Urinary bladder (tissue), 4 donors: Measurements from ENCODE around the gene TRIM8. TPM values are rescaled to one million over a fixed set of nuclear protein-coding genes. Genes with fewer than 3 reads are reported as not detected.

ENCODE experiments used
- DNase-seq: peaks from one replicate; pipeline ENCODE4 v3.0.0-alpha.2; 2015; ENCODE audit errors: extremely low spot score
- H3K27ac ChIP-seq: one replicate; pipeline ENCODE4 v1.5.1; 2013; ENCODE audit warnings: low read depth, mild to moderate bottlenecking, moderate library complexity
- H3K36me3 ChIP-seq: one replicate; pipeline ENCODE4 v1.6.1; 2013; ENCODE audit warnings: mild to moderate bottlenecking, moderate library complexity; ENCODE audit not compliant: insufficient read depth
- H3K4me1 ChIP-seq: one replicate; pipeline ENCODE4 v1.6.1; 2013; ENCODE audit warnings: mild to moderate bottlenecking, moderate library complexity; ENCODE audit not compliant: insufficient read depth
- H3K4me3 ChIP-seq: one replicate; pipeline ENCODE4 v1.5.1; 2013; ENCODE audit warnings: low read depth, low read length
- WGBS: extraction: QIAGEN DNeasy Blood & Tissue Kit; methylation state at CpG from one replicate; pipeline ENCODE4 v1.1.7; 2013; 5-methylcytosine and 5-hydroxymethylcytosine counted together
- polyA plus RNA-seq: library from polyadenylated mRNA; stranded (reverse); fragments of 200-250 nt; gene quantifications from one replicate; pipeline ENCODE4 v1.2.3, GENCODE V29; 2013
- total RNA-seq: library from RNA; depleted of rRNA; stranded (reverse); fragments of >200 nt; gene quantifications from one replicate; pipeline ENCODE4 v1.2.3, GENCODE V29; 2014
- donor health status: healthy with polysubstance abuse.
- donor health status: healthy.

The TRIM8 gene
- total and polyA plus RNA-seq, 2 donors = 35.5 to 116 TPM

DNA sequence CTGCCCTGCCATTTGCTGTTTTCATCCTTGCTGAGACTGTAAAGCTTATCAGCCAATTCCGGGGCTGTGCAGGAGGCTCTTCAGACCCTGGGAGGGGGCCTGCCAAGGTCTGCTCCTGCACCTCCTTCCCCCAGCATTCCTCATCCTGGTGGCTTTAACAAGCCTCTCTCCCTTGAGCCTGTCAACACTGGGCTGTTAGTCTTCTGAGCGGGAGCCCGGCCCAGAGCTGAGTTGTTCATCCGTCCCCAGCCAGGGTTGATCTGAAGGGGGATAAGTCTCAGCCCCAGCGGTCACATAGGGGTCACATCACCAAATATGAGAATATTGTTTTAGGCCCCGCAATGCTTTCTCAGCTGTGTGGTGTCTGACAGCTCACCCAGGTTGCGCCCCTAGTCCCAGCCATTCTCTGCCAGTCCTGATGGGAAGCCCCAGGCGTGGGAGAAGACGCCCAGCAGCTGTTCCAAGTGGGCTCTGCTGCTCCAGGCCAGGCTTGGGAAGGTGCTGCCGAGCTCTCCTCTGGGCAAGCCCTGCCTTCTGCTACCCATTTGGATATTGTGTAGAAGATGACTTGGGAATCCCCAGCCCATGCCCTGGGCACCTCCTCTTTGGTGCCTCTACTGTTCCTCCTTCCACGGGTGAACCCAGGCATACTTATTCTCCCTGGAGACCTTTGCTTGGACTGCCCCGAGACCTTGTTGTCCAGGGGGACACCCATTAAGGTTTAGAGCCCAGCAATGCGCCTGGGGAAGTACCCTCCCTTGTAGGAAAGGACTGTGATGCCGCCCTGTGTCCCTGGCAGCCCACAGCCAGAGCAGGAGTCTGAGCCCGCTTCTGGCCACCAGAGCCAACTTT, 23.5 kb upstream of the TRIM8 start:
- Histone ChIP-seq H3K27ac (no peak overlapping the region), H3K4me1 (no peaks in the 10 kb centered on the region), H3K36me3 (peaks cover 1% of the 10 kb centered on the region), H3K4me3 (no peak overlapping the region)
- no peak for DNase-seq
- 54% methylated on average over 15 of the region's 15 CpGs for WGBS

DNA sequence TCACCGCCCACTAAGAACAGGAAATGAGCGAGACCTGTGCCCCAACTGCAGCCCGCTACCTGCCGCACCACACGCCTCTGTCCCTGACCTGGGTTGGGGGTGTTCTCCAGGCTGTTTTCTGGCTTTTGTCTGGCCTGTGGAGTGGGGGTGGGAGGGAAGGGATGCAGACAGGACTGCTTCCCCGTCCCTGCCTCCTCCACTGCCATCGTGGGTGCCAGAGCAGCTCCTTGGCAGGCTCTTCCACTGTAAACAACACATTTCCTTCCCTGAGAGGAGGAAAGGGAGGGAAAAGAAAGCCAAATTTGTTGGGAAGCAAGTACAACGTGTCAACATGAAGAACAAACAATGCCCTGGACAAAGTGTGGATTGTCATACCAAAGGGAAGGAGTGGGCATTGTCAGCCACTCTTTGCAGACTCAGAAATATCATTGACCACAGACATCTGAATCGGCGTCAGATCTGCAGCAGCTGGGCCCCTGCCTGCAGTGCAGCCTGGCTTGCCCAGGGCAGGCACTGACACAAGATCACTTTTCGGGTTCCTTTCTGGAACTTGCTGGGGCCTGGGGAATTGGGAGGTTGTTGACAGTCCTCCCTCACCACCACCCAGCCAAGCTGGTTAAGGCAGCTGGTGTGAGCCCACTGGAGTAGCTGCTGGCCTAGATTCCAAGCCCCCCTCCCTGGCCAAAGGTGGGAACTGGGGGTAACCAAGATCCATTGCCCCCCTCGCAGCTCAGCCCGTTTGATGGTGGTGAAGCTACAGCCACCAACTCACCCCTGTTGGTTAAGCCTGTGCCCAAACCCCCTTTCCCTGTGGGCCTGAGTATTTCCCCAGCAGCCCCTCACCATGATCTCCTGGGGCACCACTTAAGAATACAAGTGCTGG, 22.6 kb upstream of the TRIM8 start:
- Histone ChIP-seq H3K27ac (no peak overlapping the region), H3K4me1 (no peaks in the 10 kb centered on the region), H3K4me3 (no peak overlapping the region), H3K36me3 (peaks cover 1% of the 10 kb centered on the region)
- no peak for DNase-seq
- WGBS = 70% methylated on average over 13 of the region's 13 CpGs

- no peak for DNase-seq
- Histone ChIP-seq H3K36me3 (peaks cover 1% of the 10 kb centered on the region), H3K4me1 (no peaks in the 10 kb centered on the region), H3K4me3 (no peak overlapping the region), H3K27ac (no peak overlapping the region)
- 85% methylated on average over 3 of the region's 3 CpGs for WGBS
Observed at GRCh38 chr10:102624094-102624493, 20.2 kb upstream of the TRIM8 start.

DNA sequence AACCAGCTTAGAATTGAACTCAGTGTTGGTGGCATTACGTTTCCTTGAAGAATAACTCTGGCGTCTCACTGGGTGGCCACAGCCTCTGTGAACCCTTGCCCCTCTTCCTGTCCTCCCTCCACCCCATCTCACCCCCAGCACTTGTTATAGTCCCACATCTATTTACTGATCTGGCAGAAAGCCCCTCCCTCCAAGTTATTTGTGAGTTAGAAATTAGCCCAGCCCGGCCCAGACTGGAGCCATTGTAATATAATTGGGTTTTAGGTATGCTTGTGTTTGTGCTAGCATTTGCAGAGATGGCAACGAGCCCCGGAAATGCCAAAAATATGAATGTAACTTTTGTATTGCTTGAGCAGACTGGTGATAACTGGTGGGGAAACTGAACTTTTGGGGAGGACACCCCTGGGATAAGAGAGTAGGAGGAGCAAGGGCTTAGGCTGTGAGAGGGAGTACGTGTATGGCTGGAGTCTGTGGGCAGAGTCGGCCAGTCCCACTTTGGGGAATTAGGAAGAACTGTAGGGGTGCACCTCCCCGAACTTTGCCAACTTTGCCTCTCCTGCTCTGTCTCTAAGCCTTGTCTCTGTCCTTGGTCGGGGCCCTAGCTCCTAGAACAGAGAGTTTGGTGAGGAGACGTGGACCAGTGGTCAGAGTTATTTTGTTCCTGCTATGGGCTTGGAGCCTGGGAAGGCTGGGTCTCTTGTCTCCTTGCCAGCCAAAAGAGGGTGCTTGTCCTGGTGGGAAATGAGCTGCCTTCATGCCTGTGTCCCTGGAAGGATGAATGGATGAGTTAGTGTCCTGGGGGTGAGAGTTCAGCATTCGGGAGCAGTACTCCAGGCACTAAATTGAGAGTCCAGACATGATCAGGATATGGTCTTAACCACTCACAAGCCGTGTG, 19.3 kb upstream of the TRIM8 start:
- H3K4me3 ChIP-seq = no peak overlapping the region
- H3K4me1 ChIP-seq = no peaks in the 10 kb centered on the region
- no peak for DNase-seq
- no peak overlapping the region for H3K27ac ChIP-seq
- WGBS = 69% methylated on average over 12 of the region's 12 CpGs
- no peaks in the 10 kb centered on the region for H3K36me3 ChIP-seq

DNA sequence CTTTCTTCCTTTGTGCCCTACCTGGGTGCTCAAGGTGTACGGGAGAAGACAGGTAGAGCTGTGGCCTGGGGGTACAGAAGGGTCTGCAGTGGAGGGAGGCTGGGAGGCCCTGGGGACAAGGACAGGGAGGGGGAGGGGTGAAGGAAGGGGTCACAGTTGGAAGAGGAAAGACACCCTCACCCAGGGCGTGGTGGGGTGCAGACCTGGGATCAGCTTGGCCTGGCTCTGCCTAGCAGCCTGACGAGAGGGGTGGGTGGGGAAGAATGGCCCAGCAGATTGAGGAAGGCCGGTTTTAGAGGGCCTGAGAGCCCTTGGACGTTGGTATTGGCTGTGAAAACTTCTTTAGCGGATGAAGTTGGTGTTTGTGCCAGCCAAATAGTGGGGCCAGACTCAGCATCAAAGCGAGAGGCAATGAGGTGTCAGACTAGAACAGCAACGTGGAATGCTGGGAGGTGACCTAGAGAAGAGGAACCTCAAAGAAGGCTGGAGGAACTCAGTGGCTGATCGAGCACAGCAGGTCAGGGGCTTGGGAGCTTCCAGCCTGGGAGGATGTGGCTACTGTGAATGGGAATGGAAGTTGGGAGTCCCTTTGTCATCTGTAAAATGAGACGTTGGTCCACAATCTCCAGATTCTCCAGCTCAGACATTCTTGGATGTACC, 18.1 kb upstream of the TRIM8 start:
- no peak overlapping the region for H3K4me3 ChIP-seq
- no peak overlapping the region for H3K27ac ChIP-seq
- 83% methylated on average over 10 of the region's 10 CpGs for WGBS
- H3K4me1 ChIP-seq = no peaks in the 10 kb centered on the region
- H3K36me3 ChIP-seq = no peaks in the 10 kb centered on the region
- no peak for DNase-seq

- no peak for DNase-seq
- Histone ChIP-seq H3K27ac (peak overlapping the region; percentile 68), H3K4me1 (no peaks in the 10 kb centered on the region), H3K36me3 (no peaks in the 10 kb centered on the region), H3K4me3 (no peak overlapping the region)
- WGBS = 40% methylated on average over 12 of the region's 12 CpGs
Observed at GRCh38 chr10:102627291-102627735, 17.0 kb upstream of the TRIM8 start.

GRCh38 chr10:102627736-102628293, 16.5 kb upstream of the TRIM8 start:
- Histone ChIP-seq H3K36me3 (no peaks in the 10 kb centered on the region), H3K4me1 (no peaks in the 10 kb centered on the region), H3K27ac (peak overlapping the region; percentile 68), H3K4me3 (no peak overlapping the region)
- WGBS = 28% methylated on average over 9 of the region's 9 CpGs
- DNase-seq = no peak

GRCh38 chr10:102628451-102628911, 15.8 kb upstream of the TRIM8 start:
- no peaks in the 10 kb centered on the region for H3K4me1 ChIP-seq
- no peak for DNase-seq
- H3K36me3 ChIP-seq = no peaks in the 10 kb centered on the region
- H3K27ac ChIP-seq = peak overlapping the region; percentile 68
- no peak overlapping the region for H3K4me3 ChIP-seq
- WGBS = 40% methylated on average over 11 of the region's 11 CpGs

DNA sequence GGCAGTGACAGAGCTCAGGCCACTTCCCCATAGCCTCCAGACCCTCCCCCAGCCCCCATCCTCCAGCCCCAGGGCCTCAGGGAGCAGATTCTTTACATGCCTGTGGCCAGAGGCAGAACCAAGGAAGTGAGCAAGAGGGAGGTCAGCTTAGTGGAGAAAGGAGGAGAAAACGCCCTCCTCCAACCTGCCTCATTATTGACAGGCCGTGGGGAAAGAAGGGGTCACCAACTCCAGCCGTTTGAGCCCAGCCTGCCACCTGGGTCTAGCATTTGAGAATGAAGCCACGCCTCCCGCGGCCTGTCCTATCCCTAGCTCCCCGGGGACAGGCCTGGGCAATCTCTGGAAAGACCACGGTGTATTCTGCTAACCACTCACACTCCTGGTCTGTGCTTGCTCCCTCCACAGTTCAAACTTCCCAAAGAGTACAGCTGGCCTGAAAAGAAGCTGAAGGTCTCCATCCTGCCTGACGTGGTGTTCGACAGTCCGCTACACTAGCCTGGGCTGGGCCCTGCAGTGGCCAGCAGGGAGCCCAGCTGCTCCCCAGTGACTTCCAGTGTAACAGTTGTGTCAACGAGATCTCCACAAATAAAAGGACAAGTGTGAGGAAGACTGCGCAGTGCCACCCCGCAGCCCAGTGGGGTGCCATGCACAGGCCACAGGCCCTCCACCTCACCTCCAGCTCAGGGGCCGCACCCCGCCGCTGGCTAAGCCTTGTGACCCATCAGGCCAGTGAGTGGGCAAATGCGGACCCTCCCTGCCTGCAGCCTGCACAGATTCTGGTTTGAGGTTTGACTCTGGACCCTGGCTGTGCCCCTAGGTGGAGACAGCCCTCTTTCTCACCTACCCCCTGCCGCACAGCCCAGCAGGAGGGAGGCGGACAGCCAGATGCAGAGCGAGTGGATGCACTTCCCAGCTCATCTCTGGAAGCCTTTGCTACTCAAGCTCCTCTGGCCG, 14.3 kb upstream of the TRIM8 start:
- H3K4me1 ChIP-seq = no peaks in the 10 kb centered on the region
- no peak overlapping the region for H3K27ac ChIP-seq
- 62% methylated on average over 22 of the region's 22 CpGs for WGBS
- no peak overlapping the region for H3K4me3 ChIP-seq
- no peaks in the 10 kb centered on the region for H3K36me3 ChIP-seq
- DNase-seq = no peak

- Histone ChIP-seq H3K36me3 (no peaks in the 10 kb centered on the region), H3K4me1 (no peaks in the 10 kb centered on the region), H3K4me3 (no peak overlapping the region), H3K27ac (no peak overlapping the region)
- no peak for DNase-seq
- WGBS = 49% methylated on average over 6 of the region's 6 CpGs
Observed at GRCh38 chr10:102630663-102631062, 13.6 kb upstream of the TRIM8 start.

DNA sequence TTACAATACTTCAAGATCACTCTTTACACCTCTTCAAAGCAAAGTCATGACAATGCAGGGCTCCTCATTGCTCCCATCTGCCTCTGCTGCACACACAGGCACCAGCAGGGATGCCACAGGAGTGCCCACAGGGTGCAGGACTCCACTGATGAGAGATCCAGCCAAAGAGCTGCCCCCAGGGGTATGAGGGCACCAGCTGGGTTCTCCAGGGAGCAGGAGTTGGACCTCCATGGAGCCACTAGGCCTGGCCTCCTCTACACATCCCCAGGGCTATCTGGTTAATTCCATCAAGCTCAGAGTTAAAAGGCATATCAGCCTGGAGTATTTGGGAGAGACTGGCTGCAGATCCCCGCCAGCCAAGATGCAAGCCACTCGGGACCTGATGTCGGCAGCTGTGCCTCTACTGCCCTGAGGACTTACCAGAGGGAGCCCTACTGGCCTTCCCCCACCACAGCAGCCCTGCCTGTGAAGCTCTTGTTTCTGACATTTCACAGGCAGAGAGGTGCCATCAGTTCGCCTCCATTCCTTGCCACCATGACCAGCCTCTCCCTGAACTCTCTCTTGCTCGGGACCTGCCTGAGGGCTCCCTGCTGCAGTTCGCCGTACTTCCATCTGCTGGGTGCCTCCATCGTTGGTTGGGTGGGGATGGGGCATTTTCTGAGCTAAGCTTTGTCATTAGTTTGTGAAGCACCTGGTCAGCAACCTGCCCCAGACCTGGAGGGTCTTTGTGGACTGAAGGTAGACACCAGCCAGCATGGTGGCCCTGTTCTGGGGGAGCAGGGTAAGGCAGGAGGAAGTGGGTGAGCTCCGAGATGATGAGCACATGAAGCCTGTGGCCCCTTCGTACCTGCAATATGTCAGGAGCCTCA, 12.5 kb upstream of the TRIM8 start:
- Histone ChIP-seq H3K27ac (no peak overlapping the region), H3K4me3 (no peak overlapping the region), H3K36me3 (no peaks in the 10 kb centered on the region), H3K4me1 (no peaks in the 10 kb centered on the region)
- no peak for DNase-seq
- 86% methylated on average over 10 of the region's 10 CpGs for WGBS
